HCT116 (cell line): ENCODE data around the gene RAB25. TPM values are rescaled to one million over a fixed set of nuclear protein-coding genes. Genes with fewer than 3 reads are reported as not detected.

Experiments used
- ATAC-seq: fragments of 200-7000 bp; cut with Tn5 transposase; 2 replicates; pipeline ENCODE4 v1.9.1; 2020; ENCODE audit warnings: mild to moderate bottlenecking, moderate library complexity
- BruUV-seq: library from RNA; stranded (reverse); fragments of 400-500 nt; replicated peaks from 2 replicates; lab custom pipeline; 2021; lab: Mats Ljungman, UMichigan
- CTCF ChIA-PET: fragments of 300-600 bp; sonication (Branson Sonifier 250); formaldehyde crosslinking; loops from one replicate; lab custom pipeline; 2021; ENCODE audit warnings: antibody characterized with exemption; lab: Charles Lee
- POLR2A ChIA-PET: fragments of 300-600, 350-600 bp; sonication (Branson Sonifier 250); formaldehyde crosslinking; loops from one replicate; lab custom pipeline; 2021; ENCODE audit warnings: antibody characterized with exemption; lab: Charles Lee
- RAD21 ChIA-PET, 2 experiments: fragments of 300-600 bp; sonication (Branson Sonifier 250); formaldehyde crosslinking; loops; one replicate each; lab custom pipeline; 2023; ENCODE audit warnings: low total read pairs in 2 of 2; ENCODE audit not compliant: uncharacterized antibody in 2 of 2, unreplicated experiment in 2 of 2, low non-redundant PET in 1 of 2; lab: Charles Lee
- DNase-seq: peaks from one replicate; pipeline ENCODE4 v3.0.0-alpha.2; 2010; ENCODE audit warnings: low read depth, low spot score
- H2AFZ ChIP-seq: fragments of 200-600 bp; shearing (Covaris generic), sonication (generic); 2 replicates; pipeline ENCODE4 v1.6.1; 2017; ENCODE audit warnings: low read depth, mixed run types, mixed read lengths, antibody characterized with exemption, low read length; ENCODE audit not compliant: poor library complexity, severe bottlenecking
- H3K27ac ChIP-seq: 2 replicates; pipeline ENCODE4 v1.5.1; 2012; ENCODE audit warnings: low read depth, low read length
- H3K27me3 ChIP-seq: fragments of 200-600 bp; sonication (generic); 2 replicates; pipeline ENCODE4 v1.6.1; 2016; ENCODE audit warnings: mixed run types, low read length, mixed read lengths; ENCODE audit not compliant: insufficient read depth
- H3K36me3 ChIP-seq, 2 experiments: fragments of 200-500 bp in 1 of 2; fragments of 200-600 bp in 1 of 2; sonication (Bioruptor generic) in 1 of 2; sonication (generic) in 1 of 2; 2 replicates each; pipeline versions ENCODE4 v1.5.1 to v1.6.1; 2014 to 2016; ENCODE audit warnings: low read length in 2 of 2, inconsistent platforms in 1 of 2, mixed read lengths in 1 of 2, mixed run types in 1 of 2; ENCODE audit not compliant: insufficient read depth in 2 of 2, control insufficient read depth in 1 of 2
- H3K4me1 ChIP-seq, 2 experiments: fragments of 200-600 bp in 1 of 2; sonication (generic) in 1 of 2; 2 replicates each; pipeline versions ENCODE4 v1.5.1 to v1.6.1; 2012 to 2017; ENCODE audit warnings: low read length in 2 of 2, inconsistent platforms in 1 of 2, mild to moderate bottlenecking in 1 of 2, mixed read lengths in 1 of 2, mixed run types in 1 of 2, moderate library complexity in 1 of 2; ENCODE audit not compliant: insufficient read depth in 2 of 2, control insufficient read depth in 1 of 2
- H3K4me2 ChIP-seq: fragments of 200-600 bp; sonication (generic); 2 replicates; pipeline ENCODE4 v1.6.1; 2017; ENCODE audit warnings: mixed run types, low read length, mixed read lengths
- H3K4me3 ChIP-seq, 2 experiments: fragments of 200-600 bp in 1 of 2; sonication (generic) in 1 of 2; replicated peaks in 1 of 2; 2 replicates each; pipeline ENCODE4 v1.5.1; 2011 to 2016; ENCODE audit warnings: low read length in 2 of 2, control low read depth in 1 of 2, low read depth in 1 of 2, mild to moderate bottlenecking in 1 of 2, mixed read lengths in 1 of 2, mixed run types in 1 of 2
- H3K79me2 ChIP-seq: fragments of 200-600 bp; sonication (generic); 2 replicates; pipeline ENCODE4 v1.6.1; 2017; ENCODE audit warnings: mild to moderate bottlenecking, mixed run types, low read length, moderate library complexity, mixed read lengths; ENCODE audit not compliant: insufficient read depth
- H3K9ac ChIP-seq: fragments of 200-600 bp; sonication (generic); 2 replicates; pipeline ENCODE4 v1.6.1; 2016; ENCODE audit warnings: low read length, mixed read lengths
- H3K9me2 ChIP-seq: fragments of 200-600 bp; sonication (generic), shearing (Covaris generic); 2 replicates; pipeline ENCODE4 v1.6.1; 2017; ENCODE audit warnings: mixed run types, mild to moderate bottlenecking, moderate library complexity; ENCODE audit not compliant: insufficient read depth
- H3K9me3 ChIP-seq, 2 experiments: fragments of 200-500 bp in 1 of 2; fragments of 200-600 bp in 1 of 2; sonication (Bioruptor generic) in 1 of 2; sonication (generic) in 1 of 2; 2 replicates each; pipeline ENCODE4 v1.6.1; 2014 to 2017; ENCODE audit warnings: low read length in 2 of 2, mixed read lengths in 2 of 2, inconsistent platforms in 1 of 2, low read depth in 1 of 2, mild to moderate bottlenecking in 1 of 2, mixed run types in 1 of 2, moderate library complexity in 1 of 2; ENCODE audit not compliant: control insufficient read depth in 1 of 2, insufficient read depth in 1 of 2
- H4K20me1 ChIP-seq: fragments of 200-600 bp; sonication (generic), shearing (Covaris generic); 2 replicates; pipeline ENCODE4 v1.6.1; 2017; ENCODE audit warnings: mixed run types, mild to moderate bottlenecking, moderate library complexity; ENCODE audit not compliant: insufficient read depth
- CBX3 ChIP-seq: IDR thresholded peaks from 2 replicates; pipeline ENCODE4 v1.6.1; 2012; ENCODE audit warnings: low read depth
- EGR1 ChIP-seq: IDR thresholded peaks from 2 replicates; pipeline ENCODE4 v1.6.1; 2012; ENCODE audit warnings: low read depth
- ELF1 ChIP-seq: IDR thresholded peaks from 2 replicates; pipeline ENCODE4 v1.6.1; 2012; ENCODE audit warnings: low read depth, borderline replicate concordance
- FOSL1 ChIP-seq: IDR thresholded peaks from 2 replicates; pipeline ENCODE4 v1.6.1; 2012; ENCODE audit warnings: low read depth
- POLR2A ChIP-seq: IDR thresholded peaks from 2 replicates; pipeline ENCODE4 v1.7.0; 2011; ENCODE audit warnings: borderline replicate concordance; ENCODE audit not compliant: insufficient read depth, insufficient read length; ENCODE audit errors: extremely low read depth
- POLR2AphosphoS5 ChIP-seq: IDR thresholded peaks from 2 replicates; pipeline ENCODE4 v1.6.1; 2011; ENCODE audit warnings: mild to moderate bottlenecking, low read depth, low read length, moderate library complexity
- SIN3A ChIP-seq: IDR thresholded peaks from 2 replicates; pipeline ENCODE4 v1.6.1; 2012; ENCODE audit warnings: low read depth
- SP1 ChIP-seq: IDR thresholded peaks from 2 replicates; pipeline ENCODE4 v1.6.1; 2012; ENCODE audit warnings: low read depth
- SRF ChIP-seq: IDR thresholded peaks from 2 replicates; pipeline ENCODE4 v1.6.1; 2012; ENCODE audit warnings: low read depth
- TCF7L2 ChIP-seq: IDR thresholded peaks from 2 replicates; pipeline ENCODE4 v1.7.0; 2011; ENCODE audit warnings: borderline replicate concordance, inconsistent platforms; ENCODE audit not compliant: insufficient read depth, insufficient read length; ENCODE audit errors: extremely low read depth
- ZNF274 ChIP-seq: fragments of 200-500 bp; sonication (Bioruptor generic); IDR thresholded peaks from 2 replicates; pipeline ENCODE4 v1.6.1; 2014; ENCODE audit warnings: mild to moderate bottlenecking, low read depth, low read length, inconsistent platforms
- intact Hi-C: fragments of 100-400 bp; cut with micrococcal nuclease; formaldehyde crosslinking; loops from 2 replicates; pipeline ENCODE4 v1.10.0; 2022
- total RNA-seq: library from RNA; stranded (reverse); gene quantifications from one replicate; pipeline ENCODE4 v1.2.1, GENCODE V29; 2021; ENCODE audit not compliant: unreplicated experiment
- TF ChIP-seq, protein P1 (sequence below), 3 experiments: fragments of 200-600 bp in 1 of 3; sonication (generic) in 1 of 3; IDR thresholded peaks in 2 of 3; conservative IDR thresholded peaks in 1 of 3; 2 replicates each; pipeline ENCODE4 v1.5.1; 2012 to 2017; ENCODE audit warnings: low read depth in 2 of 3, low read length in 2 of 3, antibody characterized with exemption in 1 of 3, borderline replicate concordance in 1 of 3, control low read depth in 1 of 3, mild to moderate bottlenecking in 1 of 3, mixed read lengths in 1 of 3, mixed run types in 1 of 3, moderate library complexity in 1 of 3; ENCODE audit not compliant: insufficient read depth in 1 of 3
- TF ChIP-seq, protein P2 (sequence below): IDR thresholded peaks from 2 replicates; pipeline ENCODE4 v1.6.1; 2012
- TF ChIP-seq, protein P3 (sequence below): IDR thresholded peaks from 2 replicates; pipeline ENCODE4 v1.6.1; 2011; ENCODE audit warnings: mild to moderate bottlenecking, low read length, moderate library complexity; ENCODE audit not compliant: insufficient replicate concordance; ENCODE audit errors: extremely low read depth
- TF ChIP-seq, protein P4 (sequence below): IDR thresholded peaks from 2 replicates; pipeline ENCODE4 v1.6.1; 2012

The RAB25 gene
- total RNA-seq, 1 experiment from 2014 or later: 142 TPM

DNA sequence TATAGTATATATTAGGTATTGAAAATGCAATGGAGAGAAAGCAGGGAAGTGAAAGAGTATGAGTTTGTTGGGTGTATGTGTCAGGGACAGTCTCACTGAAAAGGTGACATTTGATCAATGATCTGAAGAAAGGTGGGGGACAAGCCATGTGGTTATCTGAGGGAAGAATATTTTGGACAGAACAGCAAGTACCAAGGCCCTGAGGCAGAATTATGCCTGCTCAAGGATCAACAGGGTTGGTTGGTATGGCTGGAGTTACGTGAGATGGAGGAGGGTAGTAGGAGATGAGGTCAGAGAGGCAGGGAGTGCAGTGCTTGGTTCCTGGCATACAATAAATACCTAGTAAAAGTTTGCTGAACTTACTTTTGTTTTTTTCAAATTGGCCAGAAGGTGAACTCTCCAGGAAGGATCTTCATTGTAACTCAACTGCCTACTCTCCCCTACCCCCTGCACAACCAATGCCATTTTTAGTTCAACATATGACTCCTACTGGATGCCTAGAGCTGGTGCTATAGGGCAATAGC lies 4.6 kb upstream of the RAB25 start:
- intact Hi-C loops: no loop called here
- RAD21 ChIA-PET: no interaction called here
- TF ChIP-seq TCF7L2 (no peak), CBX3 (no peak), SP1 (no peak), FOSL1 (no peak), EGR1 (no peak), POLR2AphosphoS5 (no peak), ELF1 (no peak), SRF (no peak), POLR2A (no peak), ZNF274 (no peak), SIN3A (no peak)
- TF ChIP-seq, protein P1, sequence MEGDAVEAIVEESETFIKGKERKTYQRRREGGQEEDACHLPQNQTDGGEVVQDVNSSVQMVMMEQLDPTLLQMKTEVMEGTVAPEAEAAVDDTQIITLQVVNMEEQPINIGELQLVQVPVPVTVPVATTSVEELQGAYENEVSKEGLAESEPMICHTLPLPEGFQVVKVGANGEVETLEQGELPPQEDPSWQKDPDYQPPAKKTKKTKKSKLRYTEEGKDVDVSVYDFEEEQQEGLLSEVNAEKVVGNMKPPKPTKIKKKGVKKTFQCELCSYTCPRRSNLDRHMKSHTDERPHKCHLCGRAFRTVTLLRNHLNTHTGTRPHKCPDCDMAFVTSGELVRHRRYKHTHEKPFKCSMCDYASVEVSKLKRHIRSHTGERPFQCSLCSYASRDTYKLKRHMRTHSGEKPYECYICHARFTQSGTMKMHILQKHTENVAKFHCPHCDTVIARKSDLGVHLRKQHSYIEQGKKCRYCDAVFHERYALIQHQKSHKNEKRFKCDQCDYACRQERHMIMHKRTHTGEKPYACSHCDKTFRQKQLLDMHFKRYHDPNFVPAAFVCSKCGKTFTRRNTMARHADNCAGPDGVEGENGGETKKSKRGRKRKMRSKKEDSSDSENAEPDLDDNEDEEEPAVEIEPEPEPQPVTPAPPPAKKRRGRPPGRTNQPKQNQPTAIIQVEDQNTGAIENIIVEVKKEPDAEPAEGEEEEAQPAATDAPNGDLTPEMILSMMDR (IDR thresholded peaks at IDR 0.05 in 2 of 3, conservative IDR thresholded peaks at IDR 0.05 in 1 of 3; ENCODE audit: borderline replicate concordance in 1 of 3, insufficient read depth in 1 of 3, low read depth in 2 of 3, low read length in 2 of 3): no peak
- TF ChIP-seq, protein P2, sequence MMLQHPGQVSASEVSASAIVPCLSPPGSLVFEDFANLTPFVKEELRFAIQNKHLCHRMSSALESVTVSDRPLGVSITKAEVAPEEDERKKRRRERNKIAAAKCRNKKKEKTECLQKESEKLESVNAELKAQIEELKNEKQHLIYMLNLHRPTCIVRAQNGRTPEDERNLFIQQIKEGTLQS: no peak
- TF ChIP-seq, protein P3, sequence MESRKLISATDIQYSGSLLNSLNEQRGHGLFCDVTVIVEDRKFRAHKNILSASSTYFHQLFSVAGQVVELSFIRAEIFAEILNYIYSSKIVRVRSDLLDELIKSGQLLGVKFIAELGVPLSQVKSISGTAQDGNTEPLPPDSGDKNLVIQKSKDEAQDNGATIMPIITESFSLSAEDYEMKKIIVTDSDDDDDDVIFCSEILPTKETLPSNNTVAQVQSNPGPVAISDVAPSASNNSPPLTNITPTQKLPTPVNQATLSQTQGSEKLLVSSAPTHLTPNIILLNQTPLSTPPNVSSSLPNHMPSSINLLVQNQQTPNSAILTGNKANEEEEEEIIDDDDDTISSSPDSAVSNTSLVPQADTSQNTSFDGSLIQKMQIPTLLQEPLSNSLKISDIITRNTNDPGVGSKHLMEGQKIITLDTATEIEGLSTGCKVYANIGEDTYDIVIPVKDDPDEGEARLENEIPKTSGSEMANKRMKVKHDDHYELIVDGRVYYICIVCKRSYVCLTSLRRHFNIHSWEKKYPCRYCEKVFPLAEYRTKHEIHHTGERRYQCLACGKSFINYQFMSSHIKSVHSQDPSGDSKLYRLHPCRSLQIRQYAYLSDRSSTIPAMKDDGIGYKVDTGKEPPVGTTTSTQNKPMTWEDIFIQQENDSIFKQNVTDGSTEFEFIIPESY: no peak
- TF ChIP-seq, protein P4, sequence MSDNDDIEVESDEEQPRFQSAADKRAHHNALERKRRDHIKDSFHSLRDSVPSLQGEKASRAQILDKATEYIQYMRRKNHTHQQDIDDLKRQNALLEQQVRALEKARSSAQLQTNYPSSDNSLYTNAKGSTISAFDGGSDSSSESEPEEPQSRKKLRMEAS: no peak
- CTCF ChIA-PET: no interaction called here
- Histone ChIP-seq H3K4me2 (no peak overlapping the region; the same call in 1 of the 2 replicates), H3K79me2 (peaks cover 31% of the 10 kb centered on the region), H3K9me2 (no peaks in the 10 kb centered on the region), H2AFZ (no peak overlapping the region), H3K9me3 (no peaks in the 10 kb centered on the region), H3K36me3 (no peaks in the 10 kb centered on the region; a peak in 1 of 4 replicates), H3K9ac (no peak overlapping the region), H3K27ac (no peak overlapping the region), H3K27me3 (no peaks in the 10 kb centered on the region), H4K20me1 (no peaks in the 10 kb centered on the region), H3K4me3 (no peak overlapping the region), H3K4me1 (peaks cover 6 to 24% of the 10 kb centered on the region in 2 experiments; a peak in 3 of 4 replicates)
- POLR2A ChIA-PET: interaction anchor here (0.7 kb wide), 1 partner anchor 428 kb away, joined by 3 read pairs; no protein-coding TSS in a partner anchor
- DNase-seq (no peak), ATAC-seq (no peak)
- BruUV-seq: no TSS peak
